GM12875 (cell line): ENCODE measurements around the gene NR6A1.

Source experiments
- H3K4me3 ChIP-seq: one replicate; pipeline ENCODE4 v1.5.1; 2011; ENCODE audit warnings: low read depth, low read length, control low read depth
- TF ChIP-seq, protein P1 (sequence below): IDR thresholded peaks from 2 replicates; pipeline ENCODE4 v1.5.1; 2011; ENCODE audit warnings: low read depth, mild to moderate bottlenecking, control low read depth, inconsistent platforms, low read length, moderate library complexity, borderline replicate concordance; ENCODE audit not compliant: insufficient read depth

Gene NR6A1

DNA sequence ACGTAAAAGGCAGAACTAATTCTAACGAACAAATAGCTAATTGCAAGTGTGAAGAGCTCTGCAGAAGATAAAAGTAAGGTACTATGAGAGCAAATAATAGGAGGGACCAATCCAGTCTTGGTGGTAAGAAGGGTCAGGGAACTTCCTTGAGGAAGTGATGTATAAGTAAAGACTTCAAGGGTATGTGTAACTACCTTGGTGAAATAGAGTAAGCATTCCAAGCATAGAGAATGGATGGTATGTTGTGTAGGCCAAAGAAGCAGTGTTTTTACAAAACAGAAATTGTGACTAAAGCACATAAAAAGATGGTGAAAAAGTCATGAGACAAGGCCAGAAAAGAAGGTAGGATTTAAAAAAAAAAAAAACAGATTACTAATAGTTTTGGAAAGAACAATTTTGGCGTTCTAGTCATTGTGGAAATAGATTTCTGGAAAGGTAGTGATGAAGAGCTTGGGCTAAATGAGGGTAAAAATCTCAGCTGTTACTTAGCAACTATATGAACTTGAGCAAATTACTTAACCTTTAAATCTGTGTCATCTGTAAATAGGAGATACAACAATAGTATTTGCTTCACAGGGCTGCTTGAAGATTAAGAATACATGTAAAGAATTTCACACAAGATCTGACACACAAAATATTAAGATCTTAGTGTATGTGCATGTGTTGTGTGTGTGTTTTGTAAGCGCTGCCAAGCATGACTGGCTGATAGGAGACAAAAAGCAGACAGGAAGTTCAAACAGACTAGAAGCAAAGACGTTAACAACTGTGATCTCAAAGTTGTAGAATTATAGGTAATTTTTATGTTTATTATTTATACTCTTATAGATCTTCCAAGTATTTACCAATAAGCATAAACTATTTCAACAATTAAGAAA lies 73.5 kb downstream of the NR6A1 start:
- TF ChIP-seq, protein P1, sequence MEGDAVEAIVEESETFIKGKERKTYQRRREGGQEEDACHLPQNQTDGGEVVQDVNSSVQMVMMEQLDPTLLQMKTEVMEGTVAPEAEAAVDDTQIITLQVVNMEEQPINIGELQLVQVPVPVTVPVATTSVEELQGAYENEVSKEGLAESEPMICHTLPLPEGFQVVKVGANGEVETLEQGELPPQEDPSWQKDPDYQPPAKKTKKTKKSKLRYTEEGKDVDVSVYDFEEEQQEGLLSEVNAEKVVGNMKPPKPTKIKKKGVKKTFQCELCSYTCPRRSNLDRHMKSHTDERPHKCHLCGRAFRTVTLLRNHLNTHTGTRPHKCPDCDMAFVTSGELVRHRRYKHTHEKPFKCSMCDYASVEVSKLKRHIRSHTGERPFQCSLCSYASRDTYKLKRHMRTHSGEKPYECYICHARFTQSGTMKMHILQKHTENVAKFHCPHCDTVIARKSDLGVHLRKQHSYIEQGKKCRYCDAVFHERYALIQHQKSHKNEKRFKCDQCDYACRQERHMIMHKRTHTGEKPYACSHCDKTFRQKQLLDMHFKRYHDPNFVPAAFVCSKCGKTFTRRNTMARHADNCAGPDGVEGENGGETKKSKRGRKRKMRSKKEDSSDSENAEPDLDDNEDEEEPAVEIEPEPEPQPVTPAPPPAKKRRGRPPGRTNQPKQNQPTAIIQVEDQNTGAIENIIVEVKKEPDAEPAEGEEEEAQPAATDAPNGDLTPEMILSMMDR: no peak
- H3K4me3 ChIP-seq: no peak overlapping the region

DNA sequence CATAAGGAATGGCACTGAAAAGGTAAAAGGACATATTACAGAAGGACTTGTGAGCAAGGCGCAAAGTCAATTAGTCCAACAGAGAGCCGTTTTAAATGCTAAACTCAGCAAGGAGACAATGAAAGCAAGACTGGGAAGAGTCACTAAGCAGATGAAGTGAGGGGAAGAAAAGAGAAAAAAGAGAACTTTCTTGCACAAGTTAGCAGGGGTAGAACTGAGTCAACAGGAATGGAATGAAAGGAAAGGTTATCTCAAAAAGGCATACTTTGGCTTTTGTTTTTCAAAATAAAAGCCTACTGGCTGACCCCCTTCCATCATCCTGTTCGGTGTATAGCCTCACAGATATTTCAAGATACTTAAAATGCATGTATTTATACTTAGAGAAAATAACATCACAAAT lies 75.0 kb downstream of the NR6A1 start:
- no peak overlapping the region for H3K4me3 ChIP-seq
- TF ChIP-seq, protein P1: no peak

DNA sequence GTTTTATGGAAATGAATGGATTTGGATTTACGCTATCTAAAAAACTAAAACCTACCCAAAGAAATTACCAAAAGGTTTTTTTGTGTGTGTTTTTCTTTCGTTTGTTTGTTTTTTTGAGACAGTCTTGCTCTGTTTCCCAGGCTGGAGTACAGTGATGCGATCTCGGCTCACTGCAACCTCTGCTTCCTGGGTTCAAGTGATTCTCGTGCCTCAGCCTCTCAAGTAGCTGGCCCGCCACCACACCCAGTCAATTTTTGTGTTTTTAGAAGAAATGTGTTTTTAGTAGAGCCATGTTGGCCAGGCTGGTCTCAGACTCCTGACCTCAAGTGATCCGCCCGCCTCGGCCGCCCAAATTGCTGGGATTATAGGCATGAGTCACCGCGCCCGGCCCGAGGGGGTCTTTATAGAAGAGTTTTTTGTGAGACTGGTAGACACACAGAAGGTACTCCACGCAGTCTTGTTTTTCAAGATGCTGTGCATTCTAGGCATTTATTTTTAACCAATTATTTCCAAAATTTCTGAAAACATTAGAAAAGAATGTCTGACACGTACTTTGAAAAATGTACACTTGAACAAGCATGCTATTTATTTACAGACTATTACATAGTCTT lies 75.7 kb downstream of the NR6A1 start:
- TF ChIP-seq, protein P1: no peak
- no peak overlapping the region for H3K4me3 ChIP-seq

DNA sequence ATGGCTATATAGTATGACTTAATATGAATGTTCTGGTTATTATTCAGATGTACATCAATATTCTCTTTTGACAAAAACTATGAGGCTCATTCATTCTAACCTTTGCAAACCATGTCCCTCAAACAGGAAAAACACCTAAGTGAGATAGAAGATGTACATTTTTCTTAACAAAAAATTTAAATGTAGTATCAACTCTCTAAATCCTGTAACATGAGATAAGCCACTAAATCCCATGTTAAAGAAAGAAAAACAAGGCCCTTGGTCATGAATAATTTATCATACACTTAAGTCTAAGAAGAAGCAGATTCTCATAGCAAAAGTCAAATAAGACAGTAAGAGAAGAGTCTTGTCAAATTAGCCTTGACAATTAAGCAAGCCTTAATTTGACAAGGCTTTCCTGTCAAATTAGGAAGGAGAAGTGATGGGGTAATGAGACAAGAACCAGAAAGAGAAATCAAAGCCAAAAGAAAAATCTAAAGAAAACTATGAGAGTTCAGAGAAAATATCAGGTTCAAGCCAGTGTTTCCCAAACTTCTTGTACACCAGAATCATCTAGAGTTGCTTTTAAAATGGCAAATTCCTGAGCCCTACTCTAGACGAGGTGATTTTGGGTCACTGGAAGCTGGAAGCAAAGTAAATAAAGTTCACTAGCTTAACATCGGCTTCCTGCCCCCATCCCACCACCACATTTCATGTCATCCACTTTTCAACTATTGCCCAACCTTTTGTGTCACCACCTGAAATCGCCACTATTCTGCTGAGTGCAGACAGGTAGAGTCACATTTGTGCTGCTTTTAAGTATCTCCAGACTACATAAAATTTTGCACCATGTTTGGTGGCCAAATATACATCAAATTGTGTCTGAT lies 76.5 kb downstream of the NR6A1 start:
- TF ChIP-seq, protein P1: no peak
- H3K4me3 ChIP-seq: no peak overlapping the region

DNA sequence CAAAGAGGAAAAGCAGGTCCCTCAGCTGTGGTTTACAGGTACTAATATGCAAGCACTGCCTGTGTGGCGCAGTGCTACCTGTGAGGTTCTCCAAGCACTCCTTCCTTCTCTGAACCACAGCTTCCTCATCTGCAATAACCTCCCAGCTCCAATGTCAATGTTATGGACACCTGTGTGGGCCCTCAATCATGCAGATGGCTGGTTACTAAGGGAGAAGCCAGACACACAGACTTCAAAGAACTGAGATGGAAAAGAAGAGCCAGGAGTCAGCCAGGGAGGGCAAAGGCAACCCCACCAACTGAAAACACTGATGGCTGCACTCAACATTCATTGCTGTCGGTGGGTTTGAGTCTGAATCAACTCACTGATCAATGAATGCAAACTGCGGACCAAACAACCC lies 77.7 kb downstream of the NR6A1 start:
- H3K4me3 ChIP-seq: no peak overlapping the region
- TF ChIP-seq, protein P1: no peak

DNA sequence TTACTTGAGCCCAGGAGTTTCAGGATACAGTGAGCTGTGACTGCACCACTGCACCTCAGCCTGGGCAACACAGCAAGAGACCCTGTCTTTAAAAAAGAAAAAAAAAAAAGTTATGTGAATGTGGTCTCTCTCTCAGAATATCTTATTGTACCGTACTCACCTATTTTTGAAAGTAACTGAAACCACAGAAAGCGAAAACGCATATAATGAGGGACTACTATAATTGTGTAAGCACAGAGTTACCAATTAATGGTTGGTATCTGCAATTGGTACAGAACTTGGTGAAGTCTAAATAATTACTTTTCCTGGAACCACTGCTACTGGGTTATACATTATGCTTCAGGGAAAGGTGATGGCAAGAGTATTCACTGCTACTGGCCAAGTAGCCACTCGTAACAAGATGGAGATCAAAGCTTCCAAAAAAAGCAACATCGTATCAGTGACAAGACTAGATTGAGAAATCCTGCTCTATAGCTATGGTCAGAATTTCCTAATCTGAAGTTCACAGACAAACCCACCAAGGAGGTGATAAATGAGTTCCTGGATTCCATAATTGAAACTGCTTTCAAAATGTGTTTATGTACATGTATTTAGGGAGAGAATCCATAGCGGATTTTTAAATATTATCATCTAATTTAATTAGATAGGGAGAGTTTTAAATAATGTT lies 82.7 kb downstream of the NR6A1 start:
- TF ChIP-seq, protein P1: no peak
- H3K4me3 ChIP-seq: no peak overlapping the region
